HepG2 (cell line): ENCODE results near the gene SLC16A3. TPM values are rescaled to one million over a fixed set of nuclear protein-coding genes. Genes with fewer than 3 reads are reported as not detected.

Experiments
- BCL6 ChIP-seq: IDR thresholded peaks from 2 replicates; pipeline ENCODE4 v1.6.1; 2016; ENCODE audit warnings: missing genetic modification reagents, missing compliant biosample characterization
- CBX1 ChIP-seq: IDR thresholded peaks from one replicate; pipeline ENCODE4 v1.6.1; 2016; ENCODE audit warnings: antibody characterized with exemption, low read depth
- EEA1 ChIP-seq: sonication (generic); formaldehyde crosslinking; IDR thresholded peaks from 2 replicates; pipeline ENCODE4 v1.5.1; 2020; ENCODE audit warnings: mild to moderate bottlenecking, missing genetic modification reagents, borderline replicate concordance
- ETV6 ChIP-seq: sonication (generic); formaldehyde crosslinking; conservative IDR thresholded peaks from 2 replicates; pipeline ENCODE4 v1.4.0; 2020; ENCODE audit warnings: missing genetic modification reagents
- NRL ChIP-seq: sonication (generic); formaldehyde crosslinking; IDR thresholded peaks from 2 replicates; pipeline ENCODE4 v1.5.0; 2020; ENCODE audit warnings: missing genetic modification reagents, mild to moderate bottlenecking, moderate library complexity, borderline replicate concordance
- SAFB2 ChIP-seq: sonication (generic); formaldehyde crosslinking; IDR thresholded peaks from 2 replicates; pipeline ENCODE4 v1.5.1; 2020; ENCODE audit warnings: missing genetic modification reagents, low read depth, mild to moderate bottlenecking, borderline replicate concordance
- U2AF2 ChIP-seq: fragments of 200-400 bp; formaldehyde crosslinking; IDR thresholded peaks from 2 replicates; pipeline ENCODE4 v1.6.1; 2017; ENCODE audit warnings: low read depth, mild to moderate bottlenecking, low read length
- ZFAT ChIP-seq: sonication (generic); formaldehyde crosslinking; conservative IDR thresholded peaks from 2 replicates; pipeline ENCODE4 v1.8.1; 2023; ENCODE audit warnings: missing genetic modification reagents, inconsistent platforms
- ZNF350 ChIP-seq: sonication (generic); formaldehyde crosslinking; IDR thresholded peaks from 2 replicates; pipeline ENCODE4 v1.4.0; 2020; ENCODE audit warnings: mild to moderate bottlenecking, low read depth, missing genetic modification reagents, borderline replicate concordance
- ZNF839 ChIP-seq: sonication (generic); formaldehyde crosslinking; IDR thresholded peaks from 2 replicates; pipeline ENCODE4 v1.4.0; 2020; ENCODE audit warnings: missing genetic modification reagents, mild to moderate bottlenecking, borderline replicate concordance
- polyA plus RNA-seq, 8 experiments: library from polyadenylated mRNA; depleted of rRNA in 3 of 8; stranded (reverse) in 7 of 8; unstranded in 1 of 8; fragments of >200 nt; fragmentation: Illumina TruSeq in 4 of 8; extraction: Trizol in 4 of 8; gene quantifications; 2 replicates each; pipeline versions ENCODE4 v1.2.1 to v1.2.3, GENCODE V29; 2011 to 2016; ENCODE audit warnings: low read depth in 4 of 8, missing spikeins in 1 of 8, mixed read lengths in 1 of 8; ENCODE audit not compliant: insufficient read depth in 1 of 8
- total RNA-seq, 5 experiments: library from RNA; depleted of rRNA; stranded (reverse); fragments of >200 nt; fragmentation: Illumina TruSeq; extraction: Trizol; gene quantifications; 2 replicates each; pipeline ENCODE4 v1.2.3, GENCODE V29; 2016; ENCODE audit warnings: low read depth in 1 of 5
- TF ChIP-seq, protein P1 (sequence below): sonication (generic); formaldehyde crosslinking; IDR thresholded peaks from 2 replicates; pipeline ENCODE4 v1.4.0; 2020; ENCODE audit warnings: mild to moderate bottlenecking, missing genetic modification reagents, borderline replicate concordance
- TF ChIP-seq, protein P2 (sequence below), 2 experiments: IDR thresholded peaks; 2 replicates each; pipeline ENCODE4 v1.6.1; 2011 to 2012; ENCODE audit warnings: low read length in 2 of 2, borderline replicate concordance in 1 of 2, low read depth in 1 of 2, mild to moderate bottlenecking in 1 of 2, moderate library complexity in 1 of 2
- TF ChIP-seq, protein P3 (sequence below): IDR thresholded peaks from 2 replicates; pipeline ENCODE4 v1.6.1; 2016; ENCODE audit warnings: mild to moderate bottlenecking
- TF ChIP-seq, protein P4 (sequence below), 2 experiments: sonication (generic) in 1 of 2; formaldehyde crosslinking in 1 of 2; IDR thresholded peaks; 2 replicates each; pipeline versions ENCODE4 v1.5.1 to v1.6.1; 2011 to 2020; ENCODE audit warnings: borderline replicate concordance in 1 of 2, low read depth in 1 of 2, low read length in 1 of 2, mild to moderate bottlenecking in 1 of 2, missing genetic modification reagents in 1 of 2, moderate library complexity in 1 of 2

Gene SLC16A3
- total and polyA plus RNA-seq, 2 of the 13 experiments (the other 11 are each of a cell fraction or from before 2014, with no cell fraction given), result 242 to 349 TPM

DNA sequence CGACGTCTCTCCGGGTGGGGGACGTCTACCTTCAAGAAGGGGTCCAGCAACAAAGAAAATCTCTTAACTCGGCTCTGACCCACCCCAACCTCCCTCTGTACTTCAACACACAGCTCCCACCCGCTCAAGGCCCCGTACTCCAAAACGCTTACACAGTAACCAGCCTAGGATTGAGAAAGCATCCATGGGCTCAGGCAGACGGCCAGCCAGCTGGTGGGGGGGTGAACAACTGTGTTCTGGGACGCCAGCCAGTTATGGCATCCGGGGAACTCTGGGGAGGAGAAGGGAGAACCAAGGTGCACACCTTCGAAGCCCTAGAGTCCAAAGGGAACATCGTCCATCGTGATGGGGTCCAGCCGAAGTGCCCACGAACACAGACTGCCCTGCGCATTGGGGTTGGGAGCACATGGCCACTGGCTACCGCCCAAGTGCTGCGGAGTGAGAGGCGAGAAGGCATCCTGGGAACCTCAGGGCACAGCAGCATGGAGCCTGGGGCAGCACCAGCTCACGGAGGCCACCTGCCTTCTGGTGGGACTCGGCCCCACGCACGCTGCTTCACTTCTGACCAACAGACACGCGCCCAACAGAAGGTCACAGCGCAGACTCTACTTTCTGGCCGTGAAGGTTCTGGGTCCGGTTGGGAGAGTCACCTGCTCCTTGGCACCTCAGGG lies 14.3 kb downstream of the SLC16A3 start (continued):
- TF ChIP-seq, protein P1, sequence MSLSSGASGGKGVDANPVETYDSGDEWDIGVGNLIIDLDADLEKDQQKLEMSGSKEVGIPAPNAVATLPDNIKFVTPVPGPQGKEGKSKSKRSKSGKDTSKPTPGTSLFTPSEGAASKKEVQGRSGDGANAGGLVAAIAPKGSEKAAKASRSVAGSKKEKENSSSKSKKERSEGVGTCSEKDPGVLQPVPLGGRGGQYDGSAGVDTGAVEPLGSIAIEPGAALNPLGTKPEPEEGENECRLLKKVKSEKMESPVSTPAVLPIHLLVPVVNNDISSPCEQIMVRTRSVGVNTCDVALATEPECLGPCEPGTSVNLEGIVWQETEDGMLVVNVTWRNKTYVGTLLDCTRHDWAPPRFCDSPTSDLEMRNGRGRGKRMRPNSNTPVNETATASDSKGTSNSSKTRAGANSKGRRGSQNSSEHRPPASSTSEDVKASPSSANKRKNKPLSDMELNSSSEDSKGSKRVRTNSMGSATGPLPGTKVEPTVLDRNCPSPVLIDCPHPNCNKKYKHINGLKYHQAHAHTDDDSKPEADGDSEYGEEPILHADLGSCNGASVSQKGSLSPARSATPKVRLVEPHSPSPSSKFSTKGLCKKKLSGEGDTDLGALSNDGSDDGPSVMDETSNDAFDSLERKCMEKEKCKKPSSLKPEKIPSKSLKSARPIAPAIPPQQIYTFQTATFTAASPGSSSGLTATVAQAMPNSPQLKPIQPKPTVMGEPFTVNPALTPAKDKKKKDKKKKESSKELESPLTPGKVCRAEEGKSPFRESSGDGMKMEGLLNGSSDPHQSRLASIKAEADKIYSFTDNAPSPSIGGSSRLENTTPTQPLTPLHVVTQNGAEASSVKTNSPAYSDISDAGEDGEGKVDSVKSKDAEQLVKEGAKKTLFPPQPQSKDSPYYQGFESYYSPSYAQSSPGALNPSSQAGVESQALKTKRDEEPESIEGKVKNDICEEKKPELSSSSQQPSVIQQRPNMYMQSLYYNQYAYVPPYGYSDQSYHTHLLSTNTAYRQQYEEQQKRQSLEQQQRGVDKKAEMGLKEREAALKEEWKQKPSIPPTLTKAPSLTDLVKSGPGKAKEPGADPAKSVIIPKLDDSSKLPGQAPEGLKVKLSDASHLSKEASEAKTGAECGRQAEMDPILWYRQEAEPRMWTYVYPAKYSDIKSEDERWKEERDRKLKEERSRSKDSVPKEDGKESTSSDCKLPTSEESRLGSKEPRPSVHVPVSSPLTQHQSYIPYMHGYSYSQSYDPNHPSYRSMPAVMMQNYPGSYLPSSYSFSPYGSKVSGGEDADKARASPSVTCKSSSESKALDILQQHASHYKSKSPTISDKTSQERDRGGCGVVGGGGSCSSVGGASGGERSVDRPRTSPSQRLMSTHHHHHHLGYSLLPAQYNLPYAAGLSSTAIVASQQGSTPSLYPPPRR, result peak; percentile 27; the same call in 1 of the 2 replicates
- TF ChIP-seq, protein P2, sequence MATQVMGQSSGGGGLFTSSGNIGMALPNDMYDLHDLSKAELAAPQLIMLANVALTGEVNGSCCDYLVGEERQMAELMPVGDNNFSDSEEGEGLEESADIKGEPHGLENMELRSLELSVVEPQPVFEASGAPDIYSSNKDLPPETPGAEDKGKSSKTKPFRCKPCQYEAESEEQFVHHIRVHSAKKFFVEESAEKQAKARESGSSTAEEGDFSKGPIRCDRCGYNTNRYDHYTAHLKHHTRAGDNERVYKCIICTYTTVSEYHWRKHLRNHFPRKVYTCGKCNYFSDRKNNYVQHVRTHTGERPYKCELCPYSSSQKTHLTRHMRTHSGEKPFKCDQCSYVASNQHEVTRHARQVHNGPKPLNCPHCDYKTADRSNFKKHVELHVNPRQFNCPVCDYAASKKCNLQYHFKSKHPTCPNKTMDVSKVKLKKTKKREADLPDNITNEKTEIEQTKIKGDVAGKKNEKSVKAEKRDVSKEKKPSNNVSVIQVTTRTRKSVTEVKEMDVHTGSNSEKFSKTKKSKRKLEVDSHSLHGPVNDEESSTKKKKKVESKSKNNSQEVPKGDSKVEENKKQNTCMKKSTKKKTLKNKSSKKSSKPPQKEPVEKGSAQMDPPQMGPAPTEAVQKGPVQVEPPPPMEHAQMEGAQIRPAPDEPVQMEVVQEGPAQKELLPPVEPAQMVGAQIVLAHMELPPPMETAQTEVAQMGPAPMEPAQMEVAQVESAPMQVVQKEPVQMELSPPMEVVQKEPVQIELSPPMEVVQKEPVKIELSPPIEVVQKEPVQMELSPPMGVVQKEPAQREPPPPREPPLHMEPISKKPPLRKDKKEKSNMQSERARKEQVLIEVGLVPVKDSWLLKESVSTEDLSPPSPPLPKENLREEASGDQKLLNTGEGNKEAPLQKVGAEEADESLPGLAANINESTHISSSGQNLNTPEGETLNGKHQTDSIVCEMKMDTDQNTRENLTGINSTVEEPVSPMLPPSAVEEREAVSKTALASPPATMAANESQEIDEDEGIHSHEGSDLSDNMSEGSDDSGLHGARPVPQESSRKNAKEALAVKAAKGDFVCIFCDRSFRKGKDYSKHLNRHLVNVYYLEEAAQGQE (IDR thresholded peaks at IDR 0.05; ENCODE audit: borderline replicate concordance in 1 of 2, low read depth in 1 of 2, low read length in 2 of 2), result no peak
- TF ChIP-seq SAFB2 (CRISPR knock-in tag) (peak; percentile 73), EEA1 (CRISPR knock-in tag) (peak; percentile 87), NRL (CRISPR knock-in tag) (no peak), ZNF350 (CRISPR knock-in tag) (peak; percentile 58; the same call in 1 of the 2 replicates), BCL6 (CRISPR knock-in tag) (no peak; the same call in 1 of the 2 replicates), U2AF2 (peak; percentile 79; the same call in 1 of the 2 replicates), ETV6 (no peak), CBX1 (no peak), ZNF839 (CRISPR knock-in tag) (peak; percentile 66; the same call in 1 of the 2 replicates), ZFAT (no peak)
- TF ChIP-seq, protein P3, sequence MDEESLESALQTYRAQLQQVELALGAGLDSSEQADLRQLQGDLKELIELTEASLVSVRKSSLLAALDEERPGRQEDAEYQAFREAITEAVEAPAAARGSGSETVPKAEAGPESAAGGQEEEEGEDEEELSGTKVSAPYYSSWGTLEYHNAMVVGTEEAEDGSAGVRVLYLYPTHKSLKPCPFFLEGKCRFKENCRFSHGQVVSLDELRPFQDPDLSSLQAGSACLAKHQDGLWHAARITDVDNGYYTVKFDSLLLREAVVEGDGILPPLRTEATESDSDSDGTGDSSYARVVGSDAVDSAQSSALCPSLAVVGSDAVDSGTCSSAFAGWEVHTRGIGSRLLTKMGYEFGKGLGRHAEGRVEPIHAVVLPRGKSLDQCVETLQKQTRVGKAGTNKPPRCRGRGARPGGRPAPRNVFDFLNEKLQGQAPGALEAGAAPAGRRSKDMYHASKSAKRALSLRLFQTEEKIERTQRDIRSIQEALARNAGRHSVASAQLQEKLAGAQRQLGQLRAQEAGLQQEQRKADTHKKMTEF, result 0 out of 2 replicates have a peak, but pooled peaks have one; percentile 12
- TF ChIP-seq, protein P4, sequence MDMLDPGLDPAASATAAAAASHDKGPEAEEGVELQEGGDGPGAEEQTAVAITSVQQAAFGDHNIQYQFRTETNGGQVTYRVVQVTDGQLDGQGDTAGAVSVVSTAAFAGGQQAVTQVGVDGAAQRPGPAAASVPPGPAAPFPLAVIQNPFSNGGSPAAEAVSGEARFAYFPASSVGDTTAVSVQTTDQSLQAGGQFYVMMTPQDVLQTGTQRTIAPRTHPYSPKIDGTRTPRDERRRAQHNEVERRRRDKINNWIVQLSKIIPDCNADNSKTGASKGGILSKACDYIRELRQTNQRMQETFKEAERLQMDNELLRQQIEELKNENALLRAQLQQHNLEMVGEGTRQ (IDR thresholded peaks at IDR 0.05; ENCODE audit: low read depth, low read length), result peak; percentile 4; the same call in 1 of the 2 replicates
- TF ChIP-seq, protein P4 (CRISPR knock-in tag; IDR thresholded peaks at IDR 0.05; ENCODE audit: borderline replicate concordance), result no peak
